Measurements from ENCODE around the gene SELE. TPM values are rescaled to one million over a fixed set of nuclear protein-coding genes. Genes with fewer than 3 reads are reported as not detected.

The SELE gene
- total and polyA plus RNA-seq, 2 donors from 2014 or later, result 0.92 to 4.5 TPM

DNA sequence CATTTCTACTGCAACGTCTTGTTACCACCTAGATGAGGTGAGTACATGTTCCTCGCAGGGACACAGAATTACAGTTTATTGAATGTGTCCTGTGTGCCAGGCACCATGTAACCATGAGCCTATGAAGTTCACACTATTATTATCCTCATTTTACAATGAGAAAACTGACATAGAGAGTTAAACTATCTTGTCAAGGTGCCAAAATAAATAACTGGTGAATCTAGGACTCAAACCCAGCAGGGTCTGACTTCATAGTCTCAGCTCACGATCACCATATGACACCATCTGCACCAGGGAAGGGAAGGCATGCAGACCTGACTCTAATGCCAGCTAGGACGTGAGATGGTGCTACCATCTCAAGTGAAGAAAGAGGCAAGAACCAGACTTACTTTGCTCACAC lies 2.4 kb downstream of the SELE start:
- H3K4me1 ChIP-seq (ENCODE audit: control insufficient read depth in 2 of 3, insufficient read depth in 2 of 3, low read depth in 1 of 3, low read length in 3 of 3), result no peaks in the 10 kb centered on the region
- no peak overlapping the region for H3K27ac ChIP-seq (ENCODE audit: low read depth in 2 of 2, low read length in 2 of 2)
- no peaks in the 10 kb centered on the region for H3K27me3 ChIP-seq (ENCODE audit: control insufficient read depth, insufficient read depth, low read length)
- H3K36me3 ChIP-seq (ENCODE audit: control insufficient read depth in 2 of 3, insufficient read depth in 3 of 3, low read length in 3 of 3), result no peaks in the 10 kb centered on the region
- H3K9me3 ChIP-seq (ENCODE audit: control insufficient read depth in 2 of 3, insufficient read depth in 1 of 3, low read length in 3 of 3), result no peaks in the 10 kb centered on the region
- no peak overlapping the region for H3K4me3 ChIP-seq (ENCODE audit: low read length in 3 of 3)
- DNase-seq, result no peak
- TF ChIP-seq, protein P1, sequence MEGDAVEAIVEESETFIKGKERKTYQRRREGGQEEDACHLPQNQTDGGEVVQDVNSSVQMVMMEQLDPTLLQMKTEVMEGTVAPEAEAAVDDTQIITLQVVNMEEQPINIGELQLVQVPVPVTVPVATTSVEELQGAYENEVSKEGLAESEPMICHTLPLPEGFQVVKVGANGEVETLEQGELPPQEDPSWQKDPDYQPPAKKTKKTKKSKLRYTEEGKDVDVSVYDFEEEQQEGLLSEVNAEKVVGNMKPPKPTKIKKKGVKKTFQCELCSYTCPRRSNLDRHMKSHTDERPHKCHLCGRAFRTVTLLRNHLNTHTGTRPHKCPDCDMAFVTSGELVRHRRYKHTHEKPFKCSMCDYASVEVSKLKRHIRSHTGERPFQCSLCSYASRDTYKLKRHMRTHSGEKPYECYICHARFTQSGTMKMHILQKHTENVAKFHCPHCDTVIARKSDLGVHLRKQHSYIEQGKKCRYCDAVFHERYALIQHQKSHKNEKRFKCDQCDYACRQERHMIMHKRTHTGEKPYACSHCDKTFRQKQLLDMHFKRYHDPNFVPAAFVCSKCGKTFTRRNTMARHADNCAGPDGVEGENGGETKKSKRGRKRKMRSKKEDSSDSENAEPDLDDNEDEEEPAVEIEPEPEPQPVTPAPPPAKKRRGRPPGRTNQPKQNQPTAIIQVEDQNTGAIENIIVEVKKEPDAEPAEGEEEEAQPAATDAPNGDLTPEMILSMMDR (IDR thresholded peaks at IDR 0.05; ENCODE audit: borderline replicate concordance, extremely low read depth, insufficient read depth), result no peak
- no peak for FAIRE-seq
- no peak overlapping the region for H3K9ac ChIP-seq (ENCODE audit: low read length in 3 of 3)
- intact Hi-C loops (cut with DNase I), result no loop called here

DNA sequence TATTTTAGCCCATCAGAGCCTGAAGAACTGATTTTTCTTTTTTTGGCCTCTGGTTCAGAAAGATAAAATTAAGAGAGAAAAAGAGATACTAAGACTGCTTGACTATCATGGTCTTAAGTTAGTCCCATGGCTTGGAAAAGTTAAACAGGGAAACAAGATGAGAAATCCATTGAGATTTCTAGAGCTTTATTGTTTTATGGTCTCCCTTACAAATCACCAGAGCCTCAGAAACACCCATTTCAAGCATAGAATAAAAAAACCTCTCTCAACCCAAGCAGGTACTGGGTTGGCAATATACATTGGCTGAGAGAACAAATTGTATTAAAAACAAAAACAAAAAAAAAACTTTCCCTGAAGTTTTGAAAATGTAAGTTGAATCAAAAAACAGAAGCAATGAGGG lies 3.9 kb downstream of the SELE start:
- no peak overlapping the region for H3K4me3 ChIP-seq (ENCODE audit: low read length in 3 of 3)
- no peaks in the 10 kb centered on the region for H3K27me3 ChIP-seq (ENCODE audit: control insufficient read depth, insufficient read depth, low read length)
- no peak for FAIRE-seq
- no peak for DNase-seq
- TF ChIP-seq, protein P1 (IDR thresholded peaks at IDR 0.05; ENCODE audit: borderline replicate concordance, extremely low read depth, insufficient read depth), result no peak
- no peaks in the 10 kb centered on the region for H3K9me3 ChIP-seq (ENCODE audit: control insufficient read depth in 2 of 3, insufficient read depth in 1 of 3, low read length in 3 of 3)
- H3K27ac ChIP-seq (ENCODE audit: low read depth in 2 of 2, low read length in 2 of 2), result no peak overlapping the region
- H3K9ac ChIP-seq (ENCODE audit: low read length in 3 of 3), result no peak overlapping the region
- no peaks in the 10 kb centered on the region for H3K36me3 ChIP-seq (ENCODE audit: control insufficient read depth in 2 of 3, insufficient read depth in 3 of 3, low read length in 3 of 3)
- no peaks in the 10 kb centered on the region for H3K4me1 ChIP-seq (ENCODE audit: control insufficient read depth in 2 of 3, insufficient read depth in 2 of 3, low read depth in 1 of 3, low read length in 3 of 3)
- intact Hi-C loops (cut with DNase I), result no loop called here

DNA sequence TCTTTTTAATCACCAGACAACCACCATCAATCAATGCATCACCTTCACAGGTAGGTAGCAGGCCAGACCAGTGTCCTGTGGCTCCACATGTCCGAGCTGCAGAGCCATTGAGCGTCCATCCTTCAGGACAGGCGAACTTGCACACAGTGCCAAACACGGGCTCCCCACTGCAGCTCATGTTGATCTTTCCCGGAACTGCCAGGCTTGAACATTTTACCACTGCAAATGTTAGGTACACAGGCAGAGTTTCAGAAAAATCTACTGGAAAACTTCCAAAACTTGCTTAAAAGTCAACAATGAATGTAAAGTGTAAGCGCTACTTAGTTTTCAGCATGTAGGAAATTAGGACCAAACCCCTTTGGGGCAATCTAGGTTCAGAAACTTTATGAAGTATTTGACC lies 6.6 kb downstream of the SELE start:
- FAIRE-seq, result no peak
- DNase-seq, result no peak
- H3K4me1 ChIP-seq (ENCODE audit: control insufficient read depth in 2 of 3, insufficient read depth in 2 of 3, low read depth in 1 of 3, low read length in 3 of 3), result no peaks in the 10 kb centered on the region
- TF ChIP-seq, protein P1 (IDR thresholded peaks at IDR 0.05; ENCODE audit: borderline replicate concordance, extremely low read depth, insufficient read depth), result no peak
- H3K36me3 ChIP-seq (ENCODE audit: control insufficient read depth in 2 of 3, insufficient read depth in 3 of 3, low read length in 3 of 3), result no peaks in the 10 kb centered on the region
- H3K9me3 ChIP-seq (ENCODE audit: control insufficient read depth in 2 of 3, insufficient read depth in 1 of 3, low read length in 3 of 3), result no peaks in the 10 kb centered on the region
- intact Hi-C loops (cut with DNase I), result no loop called here
- no peak overlapping the region for H3K27ac ChIP-seq (ENCODE audit: low read depth in 2 of 2, low read length in 2 of 2)
- no peak overlapping the region for H3K4me3 ChIP-seq (ENCODE audit: low read length in 3 of 3)
- no peaks in the 10 kb centered on the region for H3K27me3 ChIP-seq (ENCODE audit: control insufficient read depth, insufficient read depth, low read length)
- no peak overlapping the region for H3K9ac ChIP-seq (ENCODE audit: low read length in 3 of 3)

DNA sequence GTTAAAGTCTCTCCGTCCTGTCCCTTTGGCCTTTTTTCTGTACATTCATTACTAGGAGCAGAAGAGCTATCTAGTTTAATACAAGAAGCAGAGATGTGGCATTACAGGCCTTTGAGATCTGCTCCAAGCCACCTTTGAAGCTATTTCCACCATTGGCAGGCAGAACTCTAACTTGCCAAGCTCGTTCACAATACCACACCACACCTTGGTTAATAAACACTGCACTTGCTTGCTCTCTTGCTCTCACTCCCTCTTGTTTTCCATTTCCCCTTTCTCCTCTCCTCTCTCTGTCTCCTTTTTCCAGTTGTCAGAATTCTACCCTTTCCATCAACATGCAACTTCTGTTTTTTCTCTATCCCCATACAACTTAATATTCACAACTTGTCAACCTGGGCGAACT lies 7.0 kb downstream of the SELE start:
- Histone ChIP-seq H3K4me1 (ENCODE audit: control insufficient read depth in 2 of 3, insufficient read depth in 2 of 3, low read depth in 1 of 3, low read length in 3 of 3) (no peaks in the 10 kb centered on the region), H3K27me3 (ENCODE audit: control insufficient read depth, insufficient read depth, low read length) (no peaks in the 10 kb centered on the region), H3K9me3 (ENCODE audit: control insufficient read depth in 2 of 3, insufficient read depth in 1 of 3, low read length in 3 of 3) (no peaks in the 10 kb centered on the region), H3K9ac (ENCODE audit: low read length in 3 of 3) (no peak overlapping the region), H3K4me3 (ENCODE audit: low read length in 3 of 3) (no peak overlapping the region), H3K36me3 (ENCODE audit: control insufficient read depth in 2 of 3, insufficient read depth in 3 of 3, low read length in 3 of 3) (no peaks in the 10 kb centered on the region), H3K27ac (ENCODE audit: low read depth in 2 of 2, low read length in 2 of 2) (no peak overlapping the region)
- FAIRE-seq (no peak), DNase-seq (no peak)
- intact Hi-C loops (cut with DNase I), result no loop called here
- TF ChIP-seq, protein P1 (IDR thresholded peaks at IDR 0.05; ENCODE audit: borderline replicate concordance, extremely low read depth, insufficient read depth), result no peak

All from kidney (tissue), 14 donors.